ENCODE results near the gene MAEA.

DNA sequence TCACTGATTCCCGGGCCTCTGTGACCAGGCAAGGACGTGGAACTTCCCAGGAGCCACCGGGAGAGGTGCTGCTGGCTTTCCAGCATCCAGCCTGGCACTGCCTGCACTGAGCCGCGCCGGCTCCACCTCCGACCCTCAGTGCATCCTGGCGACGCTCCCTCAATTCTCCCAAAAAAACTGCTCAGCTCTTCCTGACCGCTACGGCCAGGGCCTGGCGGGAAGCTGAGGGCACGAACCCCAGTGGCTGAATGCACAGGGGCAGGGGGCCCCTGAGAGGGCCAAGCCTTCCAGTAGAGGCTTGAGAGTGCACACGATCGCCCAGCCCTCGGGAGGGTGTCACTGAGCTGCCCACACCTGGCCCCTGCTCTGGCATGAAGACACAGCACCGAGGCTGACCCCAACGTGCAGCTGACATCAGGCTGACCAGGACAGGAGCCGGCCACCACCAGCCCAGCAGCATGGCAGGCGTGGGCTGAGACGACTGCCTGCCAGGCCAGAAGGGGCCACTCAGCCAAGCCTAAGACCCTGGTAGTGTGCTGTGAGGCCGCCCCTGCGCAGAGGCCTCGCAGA lies 47.7 kb upstream of the MAEA start:
- TF ChIP-seq, protein P1, sequence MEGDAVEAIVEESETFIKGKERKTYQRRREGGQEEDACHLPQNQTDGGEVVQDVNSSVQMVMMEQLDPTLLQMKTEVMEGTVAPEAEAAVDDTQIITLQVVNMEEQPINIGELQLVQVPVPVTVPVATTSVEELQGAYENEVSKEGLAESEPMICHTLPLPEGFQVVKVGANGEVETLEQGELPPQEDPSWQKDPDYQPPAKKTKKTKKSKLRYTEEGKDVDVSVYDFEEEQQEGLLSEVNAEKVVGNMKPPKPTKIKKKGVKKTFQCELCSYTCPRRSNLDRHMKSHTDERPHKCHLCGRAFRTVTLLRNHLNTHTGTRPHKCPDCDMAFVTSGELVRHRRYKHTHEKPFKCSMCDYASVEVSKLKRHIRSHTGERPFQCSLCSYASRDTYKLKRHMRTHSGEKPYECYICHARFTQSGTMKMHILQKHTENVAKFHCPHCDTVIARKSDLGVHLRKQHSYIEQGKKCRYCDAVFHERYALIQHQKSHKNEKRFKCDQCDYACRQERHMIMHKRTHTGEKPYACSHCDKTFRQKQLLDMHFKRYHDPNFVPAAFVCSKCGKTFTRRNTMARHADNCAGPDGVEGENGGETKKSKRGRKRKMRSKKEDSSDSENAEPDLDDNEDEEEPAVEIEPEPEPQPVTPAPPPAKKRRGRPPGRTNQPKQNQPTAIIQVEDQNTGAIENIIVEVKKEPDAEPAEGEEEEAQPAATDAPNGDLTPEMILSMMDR (IDR thresholded peaks at IDR 0.05), result no peak
- no peak for TF ChIP-seq POLR2AphosphoS5 (IDR thresholded peaks at IDR 0.05)
